Right lobe of liver (tissue), 6 donors: ENCODE measurements around the gene SASH1. TPM values are rescaled to one million over a fixed set of nuclear protein-coding genes. Genes with fewer than 3 reads are reported as not detected.

Source experiments
- ATAC-seq, 4 donors: fragments of 200-7000 bp; cut with Tn5 transposase; one replicate each; pipeline ENCODE4 v1.9.1; 2020; ENCODE audit warnings: mild to moderate bottlenecking in 4 of 4, moderate library complexity in 4 of 4
- DNase-seq, 3 donors: peaks; one replicate each; pipeline ENCODE4 v3.0.0-alpha.2; 2020
- H3K27ac ChIP-seq, 3 donors: fragments of 200-600 bp; one replicate each; pipeline ENCODE4 v1.8.0; 2022
- H3K27me3 ChIP-seq, 2 donors: fragments of 200-600 bp; one replicate each; pipeline ENCODE4 v1.8.0; 2022
- H3K36me3 ChIP-seq, 4 donors: fragments of 200-600 bp; sonication (generic) in 1 of 4; one replicate each; pipeline versions ENCODE4 v1.5.1 to v1.8.0; 2017 to 2022; ENCODE audit warnings: control low read depth in 1 of 4
- H3K4me1 ChIP-seq, 4 donors: fragments of 200-600 bp; sonication (generic) in 1 of 4; one replicate each; pipeline versions ENCODE4 v1.5.1 to v1.8.0; 2017 to 2022; ENCODE audit warnings: control low read depth in 1 of 4
- H3K4me3 ChIP-seq, 3 donors: fragments of 200-600 bp; one replicate each; pipeline ENCODE4 v1.8.0; 2022
- H3K9me3 ChIP-seq, 4 donors: fragments of 200-600 bp; sonication (generic) in 1 of 4; one replicate each; pipeline versions ENCODE4 v1.5.1 to v1.8.0; 2017 to 2022; ENCODE audit warnings: control low read depth in 1 of 4
- POLR2A ChIP-seq: fragments of 450-650 bp; IDR thresholded peaks from one replicate; pipeline ENCODE4 v1.6.1; 2017; ENCODE audit warnings: antibody characterized with exemption, mild to moderate bottlenecking
- WGBS: methylation state at CpG from one replicate; pipeline ENCODE4 v1.1.6; 2018; ENCODE audit warnings: low coverage, low lambda C conversion rate; ENCODE audit not compliant: insufficient coverage; ENCODE audit errors: missing lambda C conversion rate; 5-methylcytosine and 5-hydroxymethylcytosine counted together
- intact Hi-C, 2 donors: fragments of 100-400 bp; cut with DNase I; formaldehyde crosslinking; loops; one replicate each; pipeline versions ENCODE4 v1.11.2 to v1.14.1; 2022
- total RNA-seq, 6 experiments: library from RNA; depleted of rRNA in 2 of 6; stranded (reverse); fragments of >200 nt in 2 of 6; fragmentation: NEBNext Ultra II Directional in 3 of 6; extraction: Animal tissue kit (Norgen Biotek cat#: 25700) in 3 of 6; gene quantifications; one replicate each; pipeline versions ENCODE4 v1.1.0 to v1.2.4, GENCODE V29; 2016 to 2023
- TF ChIP-seq, protein P1 (sequence below), 4 donors: fragments of 200-600 bp in 3 of 4; fragments of 450-650 bp in 1 of 4; IDR thresholded peaks; one replicate each; pipeline versions ENCODE4 v1.5.1 to v1.8.0; 2016 to 2022; ENCODE audit warnings: antibody characterized with exemption in 4 of 4, mild to moderate bottlenecking in 2 of 4
- donor health status: DM: no; HTN: yes; CAD: no.
- donor health status: DM: no; HTN: no; CAD: no.
- donor health status: DM: no; HTN: no; CAD: no.
- donor health status: DM: no; HTN: yes; CAD: no.
- donor health status: DM: no; HTN: yes; CAD: no.

Gene SASH1
- total RNA-seq, 6 experiments from 2014 or later: 12.0 to 19.0 (median 15.8) TPM

DNA sequence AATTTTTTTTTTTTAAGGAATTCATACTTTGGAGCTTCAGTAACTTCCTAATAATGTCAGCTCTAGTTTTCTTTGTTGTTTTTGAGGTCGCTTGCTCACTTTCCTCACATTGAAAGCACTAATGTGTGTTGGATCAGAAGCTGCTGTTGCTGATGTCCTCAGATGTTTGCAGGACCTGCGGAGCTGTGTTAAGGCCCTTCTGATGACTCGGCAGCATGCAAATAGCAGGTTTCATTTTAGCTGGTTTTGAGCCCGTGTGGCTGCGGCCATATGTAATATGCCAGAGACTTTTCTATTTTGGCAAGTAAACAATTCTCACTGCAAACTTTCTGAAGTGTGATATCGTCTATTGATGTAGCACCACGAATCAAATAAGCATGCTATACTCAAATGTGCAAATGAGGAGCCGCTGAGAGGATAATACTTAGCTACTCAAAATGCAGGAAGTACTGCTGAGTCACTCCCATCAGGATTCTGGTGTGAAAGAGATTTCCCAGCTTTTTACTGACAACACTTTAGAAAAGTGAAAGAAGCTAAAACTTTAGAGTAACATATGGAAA, 187.8 kb downstream of the SASH1 start:
- H3K4me3 ChIP-seq: no peak overlapping the region
- no peaks in the 10 kb centered on the region for H3K27me3 ChIP-seq
- intact Hi-C loops: no loop called here
- H3K27ac ChIP-seq: no peak overlapping the region
- H3K9me3 ChIP-seq: no peaks in the 10 kb centered on the region
- H3K4me1 ChIP-seq: peaks cover 0 to 4% (median 0%) of the 10 kb centered on the region in 4 donors
- peaks cover 0 to 36% (median 11%) of the 10 kb centered on the region in 4 donors for H3K36me3 ChIP-seq
- 42% methylated on average over 8 of the region's 8 CpGs for WGBS
- DNase-seq (no peak), ATAC-seq (peak in 3 of 4 donors; percentile 50 to 62 (median 52))
- TF ChIP-seq, protein P1, sequence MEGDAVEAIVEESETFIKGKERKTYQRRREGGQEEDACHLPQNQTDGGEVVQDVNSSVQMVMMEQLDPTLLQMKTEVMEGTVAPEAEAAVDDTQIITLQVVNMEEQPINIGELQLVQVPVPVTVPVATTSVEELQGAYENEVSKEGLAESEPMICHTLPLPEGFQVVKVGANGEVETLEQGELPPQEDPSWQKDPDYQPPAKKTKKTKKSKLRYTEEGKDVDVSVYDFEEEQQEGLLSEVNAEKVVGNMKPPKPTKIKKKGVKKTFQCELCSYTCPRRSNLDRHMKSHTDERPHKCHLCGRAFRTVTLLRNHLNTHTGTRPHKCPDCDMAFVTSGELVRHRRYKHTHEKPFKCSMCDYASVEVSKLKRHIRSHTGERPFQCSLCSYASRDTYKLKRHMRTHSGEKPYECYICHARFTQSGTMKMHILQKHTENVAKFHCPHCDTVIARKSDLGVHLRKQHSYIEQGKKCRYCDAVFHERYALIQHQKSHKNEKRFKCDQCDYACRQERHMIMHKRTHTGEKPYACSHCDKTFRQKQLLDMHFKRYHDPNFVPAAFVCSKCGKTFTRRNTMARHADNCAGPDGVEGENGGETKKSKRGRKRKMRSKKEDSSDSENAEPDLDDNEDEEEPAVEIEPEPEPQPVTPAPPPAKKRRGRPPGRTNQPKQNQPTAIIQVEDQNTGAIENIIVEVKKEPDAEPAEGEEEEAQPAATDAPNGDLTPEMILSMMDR (IDR thresholded peaks at IDR 0.05): no peak
- TF ChIP-seq POLR2A: no peak

DNA sequence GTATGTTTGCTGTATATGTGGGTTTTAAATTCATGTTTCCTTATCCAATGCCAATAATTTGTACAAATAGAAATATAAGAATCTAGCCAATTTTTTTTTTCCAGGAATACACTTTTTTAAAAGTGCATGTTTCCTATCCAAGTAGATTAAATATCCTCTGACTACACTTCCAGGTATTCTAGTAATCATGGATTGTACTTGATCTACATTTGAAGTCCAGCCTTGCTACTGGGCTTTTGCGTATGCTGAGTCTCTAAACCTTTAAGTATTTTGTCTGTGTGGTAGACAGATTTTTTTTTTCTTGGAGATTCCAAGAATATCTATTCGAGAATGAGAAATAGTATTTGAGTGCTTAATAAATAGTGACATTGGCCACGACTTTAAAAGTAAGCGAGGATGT, 188.3 kb downstream of the SASH1 start:
- H3K4me1 ChIP-seq: peaks cover 0 to 4% (median 0%) of the 10 kb centered on the region in 4 donors
- no peaks in the 10 kb centered on the region for H3K27me3 ChIP-seq
- intact Hi-C loops: no loop called here
- no peak for DNase-seq
- H3K36me3 ChIP-seq: peaks cover 0 to 40% (median 14%) of the 10 kb centered on the region in 4 donors
- H3K4me3 ChIP-seq: no peak overlapping the region
- no peaks in the 10 kb centered on the region for H3K9me3 ChIP-seq
- no peak overlapping the region for H3K27ac ChIP-seq
- ATAC-seq: peak in 1 of 4 donors; percentile 57
- WGBS: 72% methylated on average over 4 of the region's 4 CpGs
- TF ChIP-seq POLR2A: no peak
- TF ChIP-seq, protein P1 (IDR thresholded peaks at IDR 0.05): no peak

DNA sequence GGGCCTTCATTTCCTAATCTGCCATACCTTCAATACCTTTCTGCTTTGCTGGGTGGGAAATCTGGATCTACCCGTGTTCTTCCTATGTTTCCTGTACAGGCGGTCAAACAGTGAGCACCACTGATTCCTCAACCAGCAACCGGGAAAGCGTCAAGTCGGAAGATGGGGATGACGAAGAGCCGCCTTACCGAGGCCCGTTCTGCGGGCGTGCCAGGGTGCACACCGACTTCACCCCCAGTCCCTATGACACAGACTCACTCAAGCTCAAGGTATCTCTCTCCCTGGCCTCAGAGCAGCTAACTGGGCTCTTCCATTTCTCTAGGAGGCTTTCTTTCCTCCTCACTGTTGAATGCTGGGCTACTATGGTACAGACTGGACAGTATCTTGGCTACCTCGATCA, 190.1 kb downstream of the SASH1 start:
- TF ChIP-seq POLR2A: no peak
- TF ChIP-seq, protein P1 (IDR thresholded peaks at IDR 0.05): no peak
- Histone ChIP-seq H3K4me1 (no peaks in the 10 kb centered on the region), H3K27me3 (no peaks in the 10 kb centered on the region), H3K36me3 (peaks cover 0 to 47% (median 16%) of the 10 kb centered on the region in 4 donors), H3K9me3 (no peaks in the 10 kb centered on the region), H3K27ac (no peak overlapping the region), H3K4me3 (no peak overlapping the region)
- DNase-seq (no peak), ATAC-seq (no peak)
- intact Hi-C loops: no loop called here
- 94% methylated on average over 9 of the region's 13 CpGs for whole genome bisulfite sequencing

DNA sequence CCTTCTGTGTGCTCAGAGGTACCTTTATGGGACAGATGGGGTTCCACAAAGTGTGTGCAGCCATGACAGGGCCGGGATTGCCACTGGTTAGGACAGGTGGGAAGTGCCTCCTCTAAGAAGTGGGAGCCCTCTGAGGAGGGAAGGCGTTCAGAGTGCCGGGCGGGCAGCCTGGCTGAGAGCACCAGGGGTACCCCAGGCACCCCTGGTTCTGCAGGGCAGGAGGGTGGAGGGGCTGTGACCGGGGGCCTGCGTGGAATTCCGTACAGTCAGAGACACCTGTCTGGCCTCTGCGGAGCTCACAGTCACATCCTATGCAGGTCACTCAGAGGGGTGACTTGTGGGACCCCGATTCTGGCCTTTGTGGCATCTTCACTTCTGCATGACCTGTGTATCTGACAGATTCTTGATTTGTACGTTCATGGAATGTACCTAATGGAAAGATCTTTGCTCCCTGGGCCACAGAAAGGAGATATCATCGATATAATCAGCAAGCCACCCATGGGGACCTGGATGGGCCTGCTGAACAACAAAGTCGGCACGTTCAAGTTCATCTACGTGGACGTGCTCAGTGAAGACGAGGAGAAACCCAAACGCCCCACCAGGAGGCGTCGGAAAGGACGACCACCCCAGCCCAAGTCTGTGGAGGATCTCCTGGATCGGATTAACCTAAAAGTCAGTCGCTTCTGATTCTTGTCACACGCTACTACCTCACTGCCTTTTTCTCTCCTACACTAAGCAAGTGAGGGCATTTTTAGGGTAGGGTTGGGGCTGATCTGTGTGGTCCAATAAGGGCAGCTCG, 190.9 kb downstream of the SASH1 start:
- intact Hi-C loops: no loop called here
- WGBS: 93% methylated on average over 16 of the region's 24 CpGs
- Histone ChIP-seq H3K9me3 (no peaks in the 10 kb centered on the region), H3K4me1 (peaks cover 0 to 3% (median 0%) of the 10 kb centered on the region in 4 donors), H3K27ac (no peak overlapping the region), H3K4me3 (no peak overlapping the region), H3K27me3 (no peaks in the 10 kb centered on the region), H3K36me3 (peaks cover 0 to 47% (median 16%) of the 10 kb centered on the region in 4 donors)
- ATAC-seq (no peak), DNase-seq (no peak)
- TF ChIP-seq, protein P1 (IDR thresholded peaks at IDR 0.05): no peak
- no peak for TF ChIP-seq POLR2A
